Spleen (tissue), 11 donors: ENCODE data around the gene EXOC4. TPM values are rescaled to one million over a fixed set of nuclear protein-coding genes. Genes with fewer than 3 reads are reported as not detected.

Source experiments
- DNase-seq: peaks from one replicate; pipeline ENCODE4 v3.0.0-alpha.2; 2020
- H3K27ac ChIP-seq, 8 donors: fragments of 200-600 bp; sonication (generic) in 7 of 8; 1 replicate in 4 of 8; 2 replicates in 4 of 8; pipeline versions ENCODE4 v1.5.0 to v1.8.0; 2016 to 2021; ENCODE audit warnings: inconsistent platforms in 4 of 8, mild to moderate bottlenecking in 4 of 8, moderate library complexity in 1 of 8
- H3K27me3 ChIP-seq, 7 donors: fragments of 200-600 bp; sonication (generic) in 6 of 7; replicated peaks in 1 of 7; 1 replicate in 4 of 7; 2 replicates in 3 of 7; pipeline versions ENCODE4 v1.5.0 to v1.8.0; 2016 to 2021; ENCODE audit warnings: inconsistent platforms in 3 of 7, mild to moderate bottlenecking in 1 of 7
- H3K36me3 ChIP-seq, 6 donors: fragments of 200-600 bp; sonication (generic) in 5 of 6; 1 replicate in 4 of 6; 2 replicates in 2 of 6; pipeline versions ENCODE4 v1.5.0 to v1.8.0; 2016 to 2021; ENCODE audit warnings: inconsistent platforms in 2 of 6
- H3K4me1 ChIP-seq, 6 donors: fragments of 200-600 bp; sonication (generic) in 5 of 6; 1 replicate in 3 of 6; 2 replicates in 3 of 6; pipeline versions ENCODE4 v1.5.0 to v1.8.0; 2016 to 2021; ENCODE audit warnings: inconsistent platforms in 3 of 6
- H3K4me3 ChIP-seq, 8 donors: fragments of 200-600 bp; sonication (generic) in 7 of 8; 1 replicate in 4 of 8; 2 replicates in 4 of 8; pipeline versions ENCODE4 v1.5.0 to v1.8.0; 2016 to 2021; ENCODE audit warnings: inconsistent platforms in 4 of 8, mild to moderate bottlenecking in 4 of 8, moderate library complexity in 2 of 8
- H3K9me3 ChIP-seq, 8 donors: fragments of 200-600 bp; sonication (generic) in 7 of 8; 1 replicate in 4 of 8; 2 replicates in 4 of 8; pipeline versions ENCODE4 v1.5.0 to v1.8.0; 2016 to 2021; ENCODE audit warnings: inconsistent platforms in 4 of 8
- POLR2A ChIP-seq, 3 donors: fragments of 450-650 bp; IDR thresholded peaks; one replicate each; pipeline ENCODE4 v1.5.1; 2017; ENCODE audit warnings: antibody characterized with exemption in 3 of 3, mild to moderate bottlenecking in 1 of 3
- POLR2AphosphoS5 ChIP-seq, 3 donors: sonication (generic); formaldehyde crosslinking; IDR thresholded peaks; one replicate each; pipeline ENCODE4 v1.5.1; 2017; ENCODE audit warnings: antibody characterized with exemption in 3 of 3
- WGBS, 5 donors: extraction: QIAGEN DNeasy Blood & Tissue Kit in 3 of 5; methylation state at CpG; one replicate each; pipeline versions ENCODE4 v1.1.5 to v1.1.7; 2013 to 2018; 5-methylcytosine and 5-hydroxymethylcytosine counted together
- intact Hi-C: fragments of 100-400 bp; cut with DNase I; formaldehyde crosslinking; loops from one replicate; pipeline ENCODE4 v1.15.0; 2023; ENCODE audit warnings: low total_unique reads
- polyA plus RNA-seq, 3 donors: library from polyadenylated mRNA; stranded (reverse); fragments of 200-250 nt; gene quantifications; one replicate each; pipeline ENCODE4 v1.2.1, GENCODE V29; 2013
- total RNA-seq, 7 donors: library from RNA; depleted of rRNA in 3 of 7; stranded (reverse); fragments of >200 nt in 3 of 7; fragmentation: NEBNext Ultra II Directional in 4 of 7; extraction: Animal tissue kit (Norgen Biotek cat#: 25700) in 4 of 7; gene quantifications; one replicate each; pipeline versions ENCODE4 v1.1.0 to v1.2.1, GENCODE V29; 2016 to 2021
- TF ChIP-seq, protein P1 (sequence below), 11 experiments: fragments of 200-600 bp in 7 of 11; fragments of 450-650 bp in 4 of 11; sonication (generic) in 4 of 11; IDR thresholded peaks in 8 of 11; conservative IDR thresholded peaks in 3 of 11; 1 replicate in 7 of 11; 2 replicates in 4 of 11; pipeline versions ENCODE4 v1.4.0 to v1.8.0; 2016 to 2021; ENCODE audit warnings: antibody characterized with exemption in 11 of 11, inconsistent platforms in 4 of 11, mild to moderate bottlenecking in 1 of 11
- donor health status: healthy with polysubstance abuse.
- donor health status: DM: no; HTN: no; CAD: no; lungs with moderate emphysema.
- donor health status: DM: no; HTN: no; CAD: no.
- donor health status: Bipolar disorder and iron deficiency.
- donor health status: healthy.
- donor health status: DM: no; HTN: no; CAD: no.
- donor health status: DM: yes; HTN: yes; CAD: no.

Gene EXOC4
- total and polyA plus RNA-seq, 10 donors: 14.1 to 138 (median 102) TPM

DNA sequence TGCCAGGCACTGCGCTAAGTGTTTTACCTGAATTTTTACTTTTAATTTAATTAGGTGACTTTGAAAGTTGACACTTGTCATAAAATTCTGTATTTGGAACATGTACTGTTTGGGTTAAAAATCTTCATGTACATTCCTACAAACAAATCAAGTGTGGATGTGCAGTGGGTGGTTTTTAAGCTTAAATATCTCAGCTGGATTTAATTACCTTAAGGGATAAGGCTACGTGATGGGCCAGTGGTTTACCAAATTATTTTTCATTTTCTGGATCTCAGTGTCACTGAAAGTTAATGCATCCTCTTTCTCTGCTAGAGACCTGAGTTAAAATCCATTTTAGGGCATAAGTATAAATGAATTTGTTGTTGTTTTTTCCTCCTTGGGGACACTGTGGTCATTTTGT is 51.1 kb downstream of the EXOC4 start:
- intact Hi-C loops: no loop called here
- TF ChIP-seq POLR2AphosphoS5 (IDR thresholded peaks at IDR 0.05) (no peak), POLR2A (IDR thresholded peaks at IDR 0.05) (no peak)
- TF ChIP-seq, protein P1, sequence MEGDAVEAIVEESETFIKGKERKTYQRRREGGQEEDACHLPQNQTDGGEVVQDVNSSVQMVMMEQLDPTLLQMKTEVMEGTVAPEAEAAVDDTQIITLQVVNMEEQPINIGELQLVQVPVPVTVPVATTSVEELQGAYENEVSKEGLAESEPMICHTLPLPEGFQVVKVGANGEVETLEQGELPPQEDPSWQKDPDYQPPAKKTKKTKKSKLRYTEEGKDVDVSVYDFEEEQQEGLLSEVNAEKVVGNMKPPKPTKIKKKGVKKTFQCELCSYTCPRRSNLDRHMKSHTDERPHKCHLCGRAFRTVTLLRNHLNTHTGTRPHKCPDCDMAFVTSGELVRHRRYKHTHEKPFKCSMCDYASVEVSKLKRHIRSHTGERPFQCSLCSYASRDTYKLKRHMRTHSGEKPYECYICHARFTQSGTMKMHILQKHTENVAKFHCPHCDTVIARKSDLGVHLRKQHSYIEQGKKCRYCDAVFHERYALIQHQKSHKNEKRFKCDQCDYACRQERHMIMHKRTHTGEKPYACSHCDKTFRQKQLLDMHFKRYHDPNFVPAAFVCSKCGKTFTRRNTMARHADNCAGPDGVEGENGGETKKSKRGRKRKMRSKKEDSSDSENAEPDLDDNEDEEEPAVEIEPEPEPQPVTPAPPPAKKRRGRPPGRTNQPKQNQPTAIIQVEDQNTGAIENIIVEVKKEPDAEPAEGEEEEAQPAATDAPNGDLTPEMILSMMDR (IDR thresholded peaks at IDR 0.05 in 8 of 11, conservative IDR thresholded peaks at IDR 0.05 in 3 of 11): no peak
- no peak overlapping the region for H3K27ac ChIP-seq
- WGBS, 5 donors: 86 to 99% (median 96%) methylated on average over 2 of the region's 2 CpGs
- no peak for DNase-seq
- no peaks in the 10 kb centered on the region for H3K27me3 ChIP-seq
- H3K9me3 ChIP-seq: no peaks in the 10 kb centered on the region
- peaks cover 0 to 41% (median 30%) of the 10 kb centered on the region in 6 donors for H3K36me3 ChIP-seq
- no peak overlapping the region for H3K4me3 ChIP-seq
- peaks cover 0 to 4% (median 0%) of the 10 kb centered on the region in 6 donors for H3K4me1 ChIP-seq

GRCh38 chr7:133309333-133309732 is 56.5 kb downstream of the EXOC4 start:
- Histone ChIP-seq H3K36me3 (peaks cover 0 to 64% (median 33%) of the 10 kb centered on the region in 6 donors), H3K9me3 (no peaks in the 10 kb centered on the region), H3K27ac (no peak overlapping the region), H3K4me1 (peaks cover 0 to 10% (median 2%) of the 10 kb centered on the region in 6 donors), H3K27me3 (no peaks in the 10 kb centered on the region), H3K4me3 (no peak overlapping the region)
- DNase-seq: no peak
- WGBS, 5 donors: 95 to 98% (median 98%) methylated on average over 6 of the region's 6 CpGs
- TF ChIP-seq, protein P1 (IDR thresholded peaks at IDR 0.05 in 8 of 11, conservative IDR thresholded peaks at IDR 0.05 in 3 of 11): no peak
- no peak for TF ChIP-seq POLR2A (IDR thresholded peaks at IDR 0.05)
- no peak for TF ChIP-seq POLR2AphosphoS5 (IDR thresholded peaks at IDR 0.05)
- intact Hi-C loops: no loop called here

DNA sequence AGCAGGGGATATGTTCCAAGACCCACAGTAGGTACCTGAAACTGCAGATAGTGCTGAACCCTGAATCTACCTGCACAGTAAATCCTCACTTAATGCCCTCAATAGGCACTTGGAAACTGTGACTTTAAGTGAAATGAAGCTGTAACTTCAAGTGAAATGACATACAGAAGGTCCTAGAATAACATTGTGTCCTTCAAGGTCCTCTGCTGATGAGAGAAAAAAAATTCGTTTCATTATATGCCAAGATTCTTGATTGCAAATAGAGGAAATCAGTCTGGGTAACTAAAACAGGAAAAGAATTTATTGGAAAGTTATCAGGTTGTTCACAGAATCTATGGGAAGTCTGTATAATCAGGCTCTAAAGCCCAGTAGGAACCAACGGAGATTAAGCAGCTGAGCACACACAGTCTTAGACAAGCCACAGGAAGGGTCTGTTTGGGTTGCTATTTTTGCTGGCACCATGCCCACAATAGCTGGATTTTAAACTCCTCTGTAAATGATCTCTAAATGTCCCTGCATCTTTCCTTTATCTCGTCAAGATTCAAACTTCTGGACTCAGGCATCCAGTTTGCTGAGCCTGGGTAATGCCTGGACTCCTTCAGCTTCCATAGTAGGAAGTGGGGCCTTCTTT is 57.5 kb downstream of the EXOC4 start:
- no peaks in the 10 kb centered on the region for H3K9me3 ChIP-seq
- TF ChIP-seq POLR2AphosphoS5 (IDR thresholded peaks at IDR 0.05): no peak
- no peak for TF ChIP-seq POLR2A (IDR thresholded peaks at IDR 0.05)
- TF ChIP-seq, protein P1 (IDR thresholded peaks at IDR 0.05 in 8 of 11, conservative IDR thresholded peaks at IDR 0.05 in 3 of 11): no peak
- H3K27ac ChIP-seq: no peak overlapping the region
- no peak overlapping the region for H3K4me3 ChIP-seq
- intact Hi-C loops: no loop called here
- H3K27me3 ChIP-seq: no peaks in the 10 kb centered on the region
- peaks cover 0 to 10% (median 2%) of the 10 kb centered on the region in 6 donors for H3K4me1 ChIP-seq
- WGBS, 5 donors: 40 to 72% (median 60%) methylated on average over 3 of the region's 3 CpGs
- peaks cover 0 to 61% (median 33%) of the 10 kb centered on the region in 6 donors for H3K36me3 ChIP-seq
- DNase-seq: no peak

GRCh38 chr7:133313575-133313974 is 60.7 kb downstream of the EXOC4 start:
- intact Hi-C loops: no loop called here
- Histone ChIP-seq H3K27ac (no peak overlapping the region), H3K4me3 (no peak overlapping the region), H3K36me3 (peaks cover 0 to 44% (median 14%) of the 10 kb centered on the region in 6 donors), H3K9me3 (no peaks in the 10 kb centered on the region), H3K27me3 (no peaks in the 10 kb centered on the region), H3K4me1 (peaks cover 0 to 12% (median 2%) of the 10 kb centered on the region in 6 donors)
- DNase-seq: no peak
- no peak for TF ChIP-seq POLR2A (IDR thresholded peaks at IDR 0.05)
- TF ChIP-seq, protein P1 (IDR thresholded peaks at IDR 0.05 in 8 of 11, conservative IDR thresholded peaks at IDR 0.05 in 3 of 11): no peak
- no peak for TF ChIP-seq POLR2AphosphoS5 (IDR thresholded peaks at IDR 0.05)
- 61 to 83% (median 70%) methylated on average over 1 of the region's 1 CpG for WGBS, 5 donors
